ENCODE data around the gene MKRN2OS.

The MKRN2OS gene

GRCh38 chr3:12545473-12545791 is at the start of gene MKRN2OS:
MKRN2OS (minus strand) TSS chr3:12545499; CDS start chr3:12545464, 35 bp downstream.
- DNase-seq: peak; percentile 64

- DNase-seq: no peak
Observed at GRCh38 chr3:12593473-12593872, 48.2 kb upstream of the MKRN2OS start.

GRCh38 chr3:12591997-12592715 is 46.9 kb upstream of the MKRN2OS start:
- DNase-seq: no peak

GRCh38 chr3:12591456-12591855 is 46.2 kb upstream of the MKRN2OS start:
- DNase-seq: no peak

GRCh38 chr3:12590096-12590495 is 44.8 kb upstream of the MKRN2OS start:
- DNase-seq: no peak

- peak; percentile 25 for DNase-seq
Observed at GRCh38 chr3:12588039-12589009, 43.0 kb upstream of the MKRN2OS start.

GRCh38 chr3:12586403-12586802 is 41.1 kb upstream of the MKRN2OS start:
- no peak for DNase-seq

- DNase-seq: no peak
Observed at GRCh38 chr3:12585970-12586369, 40.7 kb upstream of the MKRN2OS start.

GRCh38 chr3:12585181-12585580 is 39.9 kb upstream of the MKRN2OS start:
- no peak for DNase-seq

GRCh38 chr3:12584083-12584482 is 38.8 kb upstream of the MKRN2OS start:
- DNase-seq: no peak

- DNase-seq: no peak
Observed at GRCh38 chr3:12583280-12583679, 38.0 kb upstream of the MKRN2OS start.

GRCh38 chr3:12582730-12583129 is 37.4 kb upstream of the MKRN2OS start:
- DNase-seq: no peak

GRCh38 chr3:12579905-12580304 is 34.6 kb upstream of the MKRN2OS start:
- no peak for DNase-seq

GRCh38 chr3:12579456-12579855 is 34.2 kb upstream of the MKRN2OS start:
- no peak for DNase-seq

GRCh38 chr3:12578742-12579141 is 33.4 kb upstream of the MKRN2OS start:
- DNase-seq: no peak

- no peak for DNase-seq
Observed at GRCh38 chr3:12577379-12577778, 32.1 kb upstream of the MKRN2OS start.

GRCh38 chr3:12574661-12575060 is 29.4 kb upstream of the MKRN2OS start:
- no peak for DNase-seq

GRCh38 chr3:12574131-12574530 is 28.8 kb upstream of the MKRN2OS start:
- no peak for DNase-seq

GRCh38 chr3:12571986-12572385 is 26.7 kb upstream of the MKRN2OS start:
- DNase-seq: no peak

GRCh38 chr3:12569836-12570235 is 24.5 kb upstream of the MKRN2OS start:
- no peak for DNase-seq

- DNase-seq: no peak
Observed at GRCh38 chr3:12568747-12569146, 23.4 kb upstream of the MKRN2OS start.

- DNase-seq: no peak
Observed at GRCh38 chr3:12566976-12567375, 21.7 kb upstream of the MKRN2OS start.

- DNase-seq: no peak
Observed at GRCh38 chr3:12562451-12562850, 17.2 kb upstream of the MKRN2OS start.

- no peak for DNase-seq
Observed at GRCh38 chr3:12561397-12561796, 16.1 kb upstream of the MKRN2OS start.
